GM12878 (cell line): Measurements from ENCODE around the gene DDX56. TPM values are rescaled to one million over a fixed set of nuclear protein-coding genes. Genes with fewer than 3 reads are reported as not detected.

Experiments used
- BRCA1 ChIP-seq: IDR thresholded peaks from 2 replicates; pipeline ENCODE4 v1.6.1; 2011; ENCODE audit warnings: low read depth, low read length, improper control_type of control experiment
- CBFB ChIP-seq: IDR thresholded peaks from 2 replicates; pipeline ENCODE4 v1.6.1; 2016; ENCODE audit warnings: antibody characterized with exemption, low read depth
- DPF2 ChIP-seq: fragments of 450-650 bp; IDR thresholded peaks from 2 replicates; pipeline ENCODE4 v1.6.1; 2017; ENCODE audit warnings: mild to moderate bottlenecking
- EZH2 ChIP-seq: IDR thresholded peaks from 2 replicates; pipeline ENCODE4 v1.6.1; 2012; ENCODE audit warnings: low read depth, mild to moderate bottlenecking, control low read depth, inconsistent platforms, low read length, borderline replicate concordance; ENCODE audit not compliant: control insufficient read depth
- HDGF ChIP-seq: fragments of 450-650 bp; IDR thresholded peaks from 2 replicates; pipeline ENCODE4 v1.6.1; 2016; ENCODE audit warnings: antibody characterized with exemption
- MTA3 ChIP-seq: IDR thresholded peaks from 2 replicates; pipeline ENCODE4 v1.6.1; 2012; ENCODE audit warnings: low read length, inconsistent platforms, borderline replicate concordance
- MXI1 ChIP-seq: fragments of 150-350 bp; IDR thresholded peaks from 2 replicates; pipeline ENCODE4 v1.6.1; 2011; ENCODE audit warnings: low read depth, mild to moderate bottlenecking, inconsistent platforms, low read length, improper control_type of control experiment
- NFIC ChIP-seq: IDR thresholded peaks from 2 replicates; pipeline ENCODE4 v1.6.1; 2012; ENCODE audit warnings: low read depth, mild to moderate bottlenecking, inconsistent platforms, low read length, moderate library complexity
- NFXL1 ChIP-seq: fragments of 450-650 bp; IDR thresholded peaks from 2 replicates; pipeline ENCODE4 v1.6.1; 2017; ENCODE audit warnings: antibody characterized with exemption, mild to moderate bottlenecking, borderline replicate concordance
- NR2F1 ChIP-seq: fragments of 450-650 bp; conservative IDR thresholded peaks from 2 replicates; pipeline ENCODE4 v1.6.1; 2017; ENCODE audit warnings: mild to moderate bottlenecking
- PML ChIP-seq: IDR thresholded peaks from 2 replicates; pipeline ENCODE4 v1.6.1; 2012; ENCODE audit warnings: low read length, inconsistent platforms
- RAD21 ChIP-seq: IDR thresholded peaks from 2 replicates; pipeline ENCODE4 v1.6.1; 2011; ENCODE audit warnings: mild to moderate bottlenecking, low read depth, low read length, moderate library complexity; ENCODE audit not compliant: insufficient read depth
- SMARCA5 ChIP-seq: fragments of 450-650 bp; IDR thresholded peaks from 2 replicates; pipeline ENCODE4 v1.6.1; 2017; ENCODE audit warnings: mild to moderate bottlenecking
- STAT1 ChIP-seq: fragments of 450-650 bp; conservative IDR thresholded peaks from 2 replicates; pipeline ENCODE4 v1.6.1; 2014; ENCODE audit warnings: antibody characterized with exemption, mild to moderate bottlenecking
- SUPT20H ChIP-seq: IDR thresholded peaks from 2 replicates; pipeline ENCODE4 v1.6.1; 2011; ENCODE audit warnings: low read depth, mild to moderate bottlenecking, low read length, moderate library complexity, borderline replicate concordance; ENCODE audit not compliant: control insufficient read depth
- SUZ12 ChIP-seq: fragments of 200-600 bp; sonication (generic); IDR thresholded peaks from one replicate; pipeline ENCODE4 v1.6.1; 2018; ENCODE audit warnings: antibody characterized with exemption, mild to moderate bottlenecking; ENCODE audit not compliant: unreplicated experiment
- TARDBP ChIP-seq: IDR thresholded peaks from 2 replicates; pipeline ENCODE4 v1.6.1; 2016; ENCODE audit warnings: borderline replicate concordance
- TCF3 ChIP-seq: IDR thresholded peaks from 2 replicates; pipeline ENCODE4 v1.6.1; 2012; ENCODE audit warnings: low read depth, mild to moderate bottlenecking, low read length, borderline replicate concordance; ENCODE audit not compliant: insufficient read depth
- USF1 ChIP-seq: IDR thresholded peaks from 2 replicates; pipeline ENCODE4 v1.6.1; 2011; ENCODE audit warnings: borderline replicate concordance, low read depth, mild to moderate bottlenecking, moderate library complexity, mixed read lengths, low read length; ENCODE audit not compliant: insufficient read depth; ENCODE audit errors: extremely low read length
- ZBTB40 ChIP-seq: fragments of 450-650 bp; IDR thresholded peaks from 2 replicates; pipeline ENCODE4 v1.6.1; 2016; ENCODE audit warnings: mild to moderate bottlenecking, moderate library complexity, borderline replicate concordance
- ZNF217 ChIP-seq: fragments of 450-650 bp; IDR thresholded peaks from 2 replicates; pipeline ENCODE4 v1.6.1; 2017; ENCODE audit warnings: antibody characterized with exemption, mild to moderate bottlenecking
- ZNF24 ChIP-seq: fragments of 450-650 bp; IDR thresholded peaks from 2 replicates; pipeline ENCODE4 v1.6.1; 2017; ENCODE audit warnings: antibody characterized with exemption, mild to moderate bottlenecking
- ZNF622 ChIP-seq: fragments of 450-650 bp; IDR thresholded peaks from 2 replicates; pipeline ENCODE4 v1.6.1; 2017; ENCODE audit warnings: mild to moderate bottlenecking, inconsistent platforms
- ZZZ3 ChIP-seq: IDR thresholded peaks from 2 replicates; pipeline ENCODE4 v1.6.1; 2011; ENCODE audit warnings: low read depth; ENCODE audit not compliant: control insufficient read depth, insufficient read length
- polyA plus RNA-seq, 11 experiments: library from polyadenylated mRNA; depleted of rRNA in 4 of 11; unstranded in 6 of 11; stranded (reverse) in 5 of 11; fragments of >200 nt; fragmentation: Nextera tagmentation in 4 of 11; fragmentation: Illumina TruSeq in 1 of 11; extraction: Ambion mirVana in 4 of 11; extraction: Trizol in 1 of 11; gene quantifications; 1 replicate in 1 of 11; 2 replicates in 10 of 11; pipeline versions ENCODE4 v1.2.1 to v1.2.3, GENCODE V29; 2011 to 2016; ENCODE audit warnings: inconsistent platforms in 2 of 11, missing spikeins in 2 of 11, low read depth in 1 of 11
- total RNA-seq, 4 experiments: library from RNA; depleted of rRNA in 3 of 4; stranded (reverse); fragments of >200 nt in 3 of 4; fragmentation: Illumina TruSeq in 1 of 4; extraction: Trizol in 1 of 4; gene quantifications; 2 replicates each; pipeline versions ENCODE4 v1.2.1 to v1.2.3, GENCODE V29; 2013 to 2021
- TF ChIP-seq, protein P1 (sequence below): fragments of 150-350 bp; IDR thresholded peaks from 2 replicates; pipeline ENCODE4 v1.6.1; 2014; ENCODE audit warnings: mild to moderate bottlenecking, low read depth, low read length

The DDX56 gene
- total and polyA plus RNA-seq, 10 of the 15 experiments (the other 5 are each of a cell fraction or from before 2014, with no cell fraction given): 19.8 to 136 (median 81.3) TPM

DNA sequence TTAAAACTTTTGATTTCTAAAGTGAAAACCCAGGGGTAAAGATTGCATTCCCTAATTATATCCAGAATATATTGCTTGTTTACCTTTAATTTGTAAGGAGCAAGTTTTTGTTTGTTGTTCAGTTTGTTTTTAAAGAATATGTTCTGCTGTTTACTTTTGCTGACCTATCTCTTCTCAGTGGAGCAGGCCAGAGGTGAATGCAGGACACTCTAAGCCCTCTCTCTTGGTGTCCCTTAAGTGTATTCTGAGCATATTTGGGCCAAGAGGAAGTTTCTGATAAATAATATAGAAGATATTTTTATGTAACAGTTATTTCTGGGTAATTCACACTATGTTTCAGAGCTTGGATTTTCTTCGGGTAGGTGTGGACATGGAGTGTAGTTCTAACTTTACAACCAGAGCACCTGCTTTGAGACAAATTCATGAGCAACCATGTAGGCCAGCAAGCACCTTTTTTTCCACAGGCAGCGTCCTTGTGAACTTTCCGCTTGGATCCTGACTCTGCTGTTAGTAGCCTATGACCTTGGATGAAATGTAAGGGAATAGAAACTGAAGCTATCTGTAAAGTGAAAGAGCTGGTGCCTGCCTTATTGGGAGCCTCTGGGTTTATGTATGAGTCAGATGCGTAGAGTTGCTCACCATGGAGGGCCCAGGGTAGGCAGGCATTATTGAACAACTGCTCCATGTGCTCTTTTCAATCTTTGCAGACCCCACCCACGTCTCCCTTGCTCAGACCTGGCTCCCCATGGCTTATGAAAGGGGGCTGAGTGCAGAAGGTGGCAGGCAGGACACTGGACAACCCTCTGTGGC, 48.8 kb upstream of the DDX56 start (continued):
- no peak for TF ChIP-seq ZBTB40
- TF ChIP-seq USF1: no peak
- TF ChIP-seq STAT1: no peak
- TF ChIP-seq ZNF217: no peak
- TF ChIP-seq TCF3: no peak
- TF ChIP-seq SMARCA5: no peak
- no peak for TF ChIP-seq TARDBP
- TF ChIP-seq NR2F1: peak; percentile 77; the same call in 1 of the 2 replicates
- 0 out of 2 replicates have a peak, but pooled peaks have one; percentile 18 for TF ChIP-seq PML
- TF ChIP-seq, protein P1, sequence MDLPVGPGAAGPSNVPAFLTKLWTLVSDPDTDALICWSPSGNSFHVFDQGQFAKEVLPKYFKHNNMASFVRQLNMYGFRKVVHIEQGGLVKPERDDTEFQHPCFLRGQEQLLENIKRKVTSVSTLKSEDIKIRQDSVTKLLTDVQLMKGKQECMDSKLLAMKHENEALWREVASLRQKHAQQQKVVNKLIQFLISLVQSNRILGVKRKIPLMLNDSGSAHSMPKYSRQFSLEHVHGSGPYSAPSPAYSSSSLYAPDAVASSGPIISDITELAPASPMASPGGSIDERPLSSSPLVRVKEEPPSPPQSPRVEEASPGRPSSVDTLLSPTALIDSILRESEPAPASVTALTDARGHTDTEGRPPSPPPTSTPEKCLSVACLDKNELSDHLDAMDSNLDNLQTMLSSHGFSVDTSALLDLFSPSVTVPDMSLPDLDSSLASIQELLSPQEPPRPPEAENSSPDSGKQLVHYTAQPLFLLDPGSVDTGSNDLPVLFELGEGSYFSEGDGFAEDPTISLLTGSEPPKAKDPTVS: no peak
- no peak for TF ChIP-seq NFXL1
- TF ChIP-seq EZH2: no peak
- 0 out of 2 replicates have a peak, but pooled peaks have one; percentile 20 for TF ChIP-seq NFIC
- TF ChIP-seq SUPT20H: no peak
- no peak for TF ChIP-seq ZNF24
- no peak for TF ChIP-seq ZNF622
- no peak for TF ChIP-seq SUZ12
- no peak for TF ChIP-seq BRCA1
- peak; percentile 64; the same call in 1 of the 2 replicates for TF ChIP-seq HDGF
- TF ChIP-seq CBFB: no peak
- TF ChIP-seq MXI1: no peak
- TF ChIP-seq MTA3: no peak
- no peak for TF ChIP-seq ZZZ3
- TF ChIP-seq DPF2: peak; percentile 16; the same call in 1 of the 2 replicates
- no peak for TF ChIP-seq RAD21
